ENCODE data around the gene SERPINF2.

- TF ChIP-seq CTCF (IDR thresholded peaks at IDR 0.05) (no peak), ZFX (IDR thresholded peaks at IDR 0.05; ENCODE audit: borderline replicate concordance) (no peak)
Measured at GRCh38 chr17:1737531-1738291, 5.0 kb upstream of the SERPINF2 start.

Measured in 22Rv1 (cell line).